ENCODE measurements around the gene LRRFIP1. TPM values are rescaled to one million over a fixed set of nuclear protein-coding genes. Genes with fewer than 3 reads are reported as not detected.
A peak's percentile ranks its signal among the peaks of the same experiment; 100 is the strongest.

The LRRFIP1 gene
- total and polyA plus RNA-seq, 2 of the 13 experiments (the other 11 are each of a cell fraction or from before 2014, with no cell fraction given): 15.9 to 40.5 TPM

- TF ChIP-seq KLF16 (CRISPR knock-in tag; IDR thresholded peaks at IDR 0.05): peak in 1 of 2 experiments; percentile 61; a peak in 1 of 4 replicates
- no peak for TF ChIP-seq BRCA1 (CRISPR knock-in tag; IDR thresholded peaks at IDR 0.05)
- no peak for TF ChIP-seq HNRNPK (IDR thresholded peaks at IDR 0.05; ENCODE audit: low read depth, low read length, poor library complexity, severe bottlenecking)
- TF ChIP-seq ZBTB4 (CRISPR knock-in tag; IDR thresholded peaks at IDR 0.05; ENCODE audit: borderline replicate concordance): no peak
- no peak; the same call in 1 of the 2 replicates for TF ChIP-seq RERE (CRISPR knock-in tag; IDR thresholded peaks at IDR 0.05; ENCODE audit: low read depth)
- TF ChIP-seq ZBTB33 (CRISPR knock-in tag; IDR thresholded peaks at IDR 0.05): 0 out of 2 replicates have a peak, but pooled peaks have one; percentile 14
- no peak for TF ChIP-seq GPBP1L1 (CRISPR knock-in tag; IDR thresholded peaks at IDR 0.05)
- 0 out of 2 replicates have a peak, but pooled peaks have one; percentile 51 for TF ChIP-seq ZNF563 (CRISPR knock-in tag; IDR thresholded peaks at IDR 0.05)
- peak; percentile 9; the same call in 1 of the 2 replicates for TF ChIP-seq SKIL (CRISPR knock-in tag; IDR thresholded peaks at IDR 0.05; ENCODE audit: borderline replicate concordance)
- TF ChIP-seq ZNF510 (CRISPR knock-in tag; IDR thresholded peaks at IDR 0.05; ENCODE audit: low read depth): peak; percentile 90
- TF ChIP-seq CEBPG (CRISPR knock-in tag; IDR thresholded peaks at IDR 0.05): 0 out of 2 replicates have a peak, but pooled peaks have one; percentile 35
- TF ChIP-seq CHCHD3 (CRISPR knock-in tag; IDR thresholded peaks at IDR 0.05): no peak
Measured at GRCh38 chr2:237601453-237602116, 25.8 kb upstream of the LRRFIP1 start (continued).

Data from HepG2 (cell line).